ENCODE measurements around the gene MEG3.

MEG3 gene

DNA sequence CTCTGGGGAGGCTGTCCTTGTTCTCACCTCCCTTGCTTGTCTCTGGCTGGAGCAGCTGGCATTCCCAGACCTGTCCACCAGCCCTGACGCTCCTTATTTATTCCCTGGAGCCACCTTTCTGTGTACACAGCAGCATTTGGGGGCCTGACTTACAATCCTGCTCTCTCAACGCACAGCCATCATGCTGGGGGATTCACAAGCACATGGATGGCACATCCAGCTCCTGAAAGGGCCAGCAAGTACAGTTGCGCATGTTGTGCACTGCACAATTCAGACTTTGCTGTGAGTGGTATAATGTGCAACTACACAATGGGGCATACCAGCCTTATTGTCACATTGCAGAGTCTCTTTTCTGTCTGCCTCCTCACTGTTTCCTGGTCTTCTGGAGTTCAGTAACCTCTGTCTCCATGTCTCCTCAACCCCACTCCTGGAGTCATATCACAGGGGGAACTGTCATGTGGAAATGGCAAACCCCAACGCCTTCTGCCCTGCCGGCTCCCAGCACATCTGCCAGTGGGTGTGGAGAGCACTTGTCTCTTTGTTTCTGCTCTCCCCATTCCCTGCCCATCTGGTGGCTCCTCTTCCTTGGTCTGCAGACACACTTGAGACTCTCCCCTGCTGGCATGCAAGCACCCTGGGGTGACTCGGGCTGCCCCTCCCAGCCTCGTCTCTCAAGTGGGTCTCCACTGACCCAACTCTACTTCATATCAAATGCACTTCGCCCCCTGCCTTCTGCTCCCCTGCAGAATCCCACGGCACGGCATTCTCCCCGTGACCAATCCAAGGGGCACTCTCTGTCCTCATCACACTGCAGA, 41.2 kb upstream of the MEG3 start:
- TF ChIP-seq, protein P1, sequence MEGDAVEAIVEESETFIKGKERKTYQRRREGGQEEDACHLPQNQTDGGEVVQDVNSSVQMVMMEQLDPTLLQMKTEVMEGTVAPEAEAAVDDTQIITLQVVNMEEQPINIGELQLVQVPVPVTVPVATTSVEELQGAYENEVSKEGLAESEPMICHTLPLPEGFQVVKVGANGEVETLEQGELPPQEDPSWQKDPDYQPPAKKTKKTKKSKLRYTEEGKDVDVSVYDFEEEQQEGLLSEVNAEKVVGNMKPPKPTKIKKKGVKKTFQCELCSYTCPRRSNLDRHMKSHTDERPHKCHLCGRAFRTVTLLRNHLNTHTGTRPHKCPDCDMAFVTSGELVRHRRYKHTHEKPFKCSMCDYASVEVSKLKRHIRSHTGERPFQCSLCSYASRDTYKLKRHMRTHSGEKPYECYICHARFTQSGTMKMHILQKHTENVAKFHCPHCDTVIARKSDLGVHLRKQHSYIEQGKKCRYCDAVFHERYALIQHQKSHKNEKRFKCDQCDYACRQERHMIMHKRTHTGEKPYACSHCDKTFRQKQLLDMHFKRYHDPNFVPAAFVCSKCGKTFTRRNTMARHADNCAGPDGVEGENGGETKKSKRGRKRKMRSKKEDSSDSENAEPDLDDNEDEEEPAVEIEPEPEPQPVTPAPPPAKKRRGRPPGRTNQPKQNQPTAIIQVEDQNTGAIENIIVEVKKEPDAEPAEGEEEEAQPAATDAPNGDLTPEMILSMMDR (IDR thresholded peaks at IDR 0.05; ENCODE audit: borderline replicate concordance, control extremely low read depth, extremely low read depth, insufficient read depth, missing control alignments), result no peak
- in situ Hi-C loops (cut with MboI; ENCODE audit: low sequenced_read_pairs, unreplicated experiment), result no loop called here

DNA sequence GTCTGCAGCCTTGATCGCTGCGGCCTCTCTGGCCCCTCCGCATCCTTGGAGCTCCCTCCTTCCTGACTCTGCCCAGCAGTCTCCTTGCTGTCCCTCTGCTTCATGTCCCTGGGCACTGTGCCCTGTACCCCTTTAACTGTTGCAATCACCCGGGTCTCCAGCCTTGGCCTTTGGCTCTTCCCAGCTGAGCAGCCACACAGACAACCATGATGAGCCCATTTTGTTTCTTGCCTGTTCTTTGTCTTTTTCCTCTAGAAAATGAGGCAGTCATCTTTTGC, 40.6 kb upstream of the MEG3 start:
- TF ChIP-seq, protein P1 (IDR thresholded peaks at IDR 0.05; ENCODE audit: borderline replicate concordance, control extremely low read depth, extremely low read depth, insufficient read depth, missing control alignments), result no peak
- in situ Hi-C loops (cut with MboI; ENCODE audit: low sequenced_read_pairs, unreplicated experiment), result no loop called here
- DNase-seq (ENCODE audit: low spot score), result no peak

More for the DNA sequence above, 41.2 kb upstream of the MEG3 start:
- DNase-seq (ENCODE audit: low spot score), result no peak

DNA sequence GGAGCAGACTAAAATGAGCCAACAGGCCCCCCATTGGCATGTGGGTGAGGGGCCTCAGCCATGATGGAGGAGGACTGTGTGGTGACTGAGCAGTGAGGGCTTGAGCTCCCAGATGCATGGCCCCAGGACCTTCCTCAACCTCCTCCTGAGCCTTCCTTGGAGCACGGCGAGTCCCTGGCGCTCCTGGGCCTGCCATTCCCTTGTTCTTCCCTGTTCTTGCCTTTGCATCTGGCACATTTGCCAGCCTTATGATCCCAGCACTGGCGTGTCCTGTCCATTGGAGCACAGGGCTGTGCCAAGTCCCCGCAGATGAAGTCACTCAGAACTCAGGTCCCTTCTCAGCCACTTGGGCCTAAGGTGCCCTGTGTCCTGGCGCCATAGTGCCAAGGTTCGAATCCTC, 40.3 kb upstream of the MEG3 start:
- in situ Hi-C loops (cut with MboI; ENCODE audit: low sequenced_read_pairs, unreplicated experiment), result no loop called here
- no peak for DNase-seq (ENCODE audit: low spot score)
- TF ChIP-seq, protein P1 (IDR thresholded peaks at IDR 0.05; ENCODE audit: borderline replicate concordance, control extremely low read depth, extremely low read depth, insufficient read depth, missing control alignments), result no peak

DNA sequence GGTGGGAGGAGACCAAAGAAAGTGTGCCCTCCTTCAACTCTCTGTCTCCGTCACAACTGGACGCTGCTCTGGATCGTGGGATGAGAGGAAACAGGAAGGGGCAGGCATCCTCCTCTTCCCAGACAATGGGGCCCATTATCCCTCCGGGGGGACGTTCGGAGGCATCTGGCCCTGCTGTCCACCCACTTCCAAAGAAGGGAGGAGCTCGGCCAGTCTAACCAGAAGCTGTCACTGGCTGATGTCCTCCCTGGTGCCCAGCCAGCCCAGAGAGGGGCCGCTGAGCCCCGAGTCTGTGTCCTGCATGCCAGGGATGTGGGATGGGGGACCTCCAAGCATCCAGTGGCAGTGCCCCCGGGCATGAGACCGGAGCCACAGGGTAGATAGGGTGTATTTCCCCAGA, 39.8 kb upstream of the MEG3 start:
- no peak for DNase-seq (ENCODE audit: low spot score)
- in situ Hi-C loops (cut with MboI; ENCODE audit: low sequenced_read_pairs, unreplicated experiment), result no loop called here
- TF ChIP-seq, protein P1 (IDR thresholded peaks at IDR 0.05; ENCODE audit: borderline replicate concordance, control extremely low read depth, extremely low read depth, insufficient read depth, missing control alignments), result no peak

DNA sequence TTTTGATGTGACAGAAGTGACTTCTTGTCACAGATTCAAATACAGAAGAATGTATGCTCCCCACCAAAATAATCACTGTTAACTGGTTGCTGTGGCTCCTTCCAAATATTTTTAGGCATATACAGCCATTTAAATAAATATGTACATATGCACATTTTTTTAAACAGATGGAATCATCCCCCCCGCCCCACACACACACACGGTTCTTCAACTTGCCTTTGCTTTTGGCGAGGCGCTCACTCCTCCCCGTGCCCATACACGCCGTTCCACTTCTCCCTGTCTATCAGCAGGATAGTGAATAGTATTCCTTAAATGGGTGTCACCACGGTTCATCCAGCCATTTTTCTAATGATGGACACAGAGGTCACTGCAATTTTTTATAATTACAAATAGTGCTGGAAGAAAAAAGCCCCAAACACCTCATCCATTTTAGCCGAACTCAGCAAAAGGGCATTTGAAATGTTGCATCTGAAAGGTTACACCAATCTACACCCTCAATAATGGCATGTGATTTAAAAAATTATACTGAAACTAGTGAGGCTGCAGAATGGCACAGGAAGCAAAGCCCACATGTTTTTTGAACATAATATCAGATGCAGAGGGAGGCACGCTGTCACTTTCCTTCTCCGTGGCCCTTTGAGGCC, 39.2 kb upstream of the MEG3 start:
- TF ChIP-seq, protein P1 (IDR thresholded peaks at IDR 0.05; ENCODE audit: borderline replicate concordance, control extremely low read depth, extremely low read depth, insufficient read depth, missing control alignments), result no peak
- in situ Hi-C loops (cut with MboI; ENCODE audit: low sequenced_read_pairs, unreplicated experiment), result no loop called here
- DNase-seq (ENCODE audit: low spot score), result no peak

DNA sequence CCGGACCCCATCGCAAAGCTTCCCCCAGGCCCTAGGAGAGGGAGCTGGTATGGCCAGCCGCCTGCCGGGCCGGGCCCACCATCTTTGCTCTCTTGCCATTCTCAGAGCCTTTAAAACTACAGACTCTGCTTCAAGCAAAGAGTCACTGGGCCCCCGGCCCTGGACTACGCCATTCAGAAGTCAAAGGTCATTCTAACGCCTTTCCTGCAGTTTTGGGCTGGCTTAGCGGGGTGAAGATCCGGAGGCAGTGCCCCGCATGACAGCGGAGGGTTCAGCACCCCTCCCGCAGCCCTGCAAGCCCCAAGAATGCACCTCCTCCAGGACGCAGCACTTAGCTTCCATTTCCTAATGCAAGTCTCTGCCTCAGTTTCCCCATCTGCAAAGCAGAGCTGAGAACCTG, 38.3 kb upstream of the MEG3 start:
- in situ Hi-C loops (cut with MboI; ENCODE audit: low sequenced_read_pairs, unreplicated experiment), result no loop called here
- TF ChIP-seq, protein P1 (IDR thresholded peaks at IDR 0.05; ENCODE audit: borderline replicate concordance, control extremely low read depth, extremely low read depth, insufficient read depth, missing control alignments), result no peak
- DNase-seq (ENCODE audit: low spot score), result no peak

All from GM13976 (cell line).